OCI-LY7 (cell line): ENCODE measurements around the gene MRPS10.

Experiments used
- EZH2phosphoT487 ChIP-seq: fragments of 200-600 bp; sonication (generic); IDR thresholded peaks from 2 replicates; pipeline ENCODE4 v1.6.1; 2018; ENCODE audit warnings: low read depth, borderline replicate concordance, mild to moderate bottlenecking, mixed run types, antibody characterized with exemption, low read length, moderate library complexity, mixed read lengths
- TF ChIP-seq, protein P1 (sequence below): fragments of 200-600 bp; sonication (generic); conservative IDR thresholded peaks from 2 replicates; pipeline ENCODE4 v1.5.1; 2014; ENCODE audit warnings: mild to moderate bottlenecking, antibody characterized with exemption, low read length, moderate library complexity, mixed read lengths

DNA sequence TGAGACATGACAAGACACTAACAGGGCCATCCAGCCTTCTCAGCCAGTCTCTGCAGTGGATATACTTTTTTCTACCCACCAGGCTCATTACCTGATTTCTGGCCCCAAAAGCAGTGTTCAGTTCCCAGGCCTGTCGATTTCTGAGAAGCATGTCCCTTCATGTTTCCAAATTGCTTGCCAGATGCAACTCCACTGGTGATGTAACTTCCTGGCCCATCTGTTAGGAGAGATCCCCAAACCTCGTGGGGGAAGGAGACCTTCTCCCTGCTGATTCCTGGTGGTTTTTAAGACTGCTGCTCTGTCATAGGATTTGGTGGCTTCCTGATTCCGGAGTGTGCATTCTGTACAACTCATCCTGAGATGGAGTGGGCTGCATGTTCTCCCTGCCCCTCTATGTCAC is 31.6 kb upstream of the MRPS10 start:
- TF ChIP-seq, protein P1, sequence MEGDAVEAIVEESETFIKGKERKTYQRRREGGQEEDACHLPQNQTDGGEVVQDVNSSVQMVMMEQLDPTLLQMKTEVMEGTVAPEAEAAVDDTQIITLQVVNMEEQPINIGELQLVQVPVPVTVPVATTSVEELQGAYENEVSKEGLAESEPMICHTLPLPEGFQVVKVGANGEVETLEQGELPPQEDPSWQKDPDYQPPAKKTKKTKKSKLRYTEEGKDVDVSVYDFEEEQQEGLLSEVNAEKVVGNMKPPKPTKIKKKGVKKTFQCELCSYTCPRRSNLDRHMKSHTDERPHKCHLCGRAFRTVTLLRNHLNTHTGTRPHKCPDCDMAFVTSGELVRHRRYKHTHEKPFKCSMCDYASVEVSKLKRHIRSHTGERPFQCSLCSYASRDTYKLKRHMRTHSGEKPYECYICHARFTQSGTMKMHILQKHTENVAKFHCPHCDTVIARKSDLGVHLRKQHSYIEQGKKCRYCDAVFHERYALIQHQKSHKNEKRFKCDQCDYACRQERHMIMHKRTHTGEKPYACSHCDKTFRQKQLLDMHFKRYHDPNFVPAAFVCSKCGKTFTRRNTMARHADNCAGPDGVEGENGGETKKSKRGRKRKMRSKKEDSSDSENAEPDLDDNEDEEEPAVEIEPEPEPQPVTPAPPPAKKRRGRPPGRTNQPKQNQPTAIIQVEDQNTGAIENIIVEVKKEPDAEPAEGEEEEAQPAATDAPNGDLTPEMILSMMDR = no peak
- TF ChIP-seq EZH2phosphoT487 = no peak
